HepG2 (cell line): Measurements from ENCODE around the gene ZNF341. TPM values are rescaled to one million over a fixed set of nuclear protein-coding genes. Genes with fewer than 3 reads are reported as not detected.

Experiments used
- DPF2 ChIP-seq: sonication (generic); formaldehyde crosslinking; IDR thresholded peaks from 2 replicates; pipeline ENCODE4 v1.4.0; 2020; ENCODE audit warnings: mild to moderate bottlenecking, low read depth, missing genetic modification reagents, borderline replicate concordance
- KLF15 ChIP-seq: sonication (generic); formaldehyde crosslinking; IDR thresholded peaks from 2 replicates; pipeline ENCODE4 v1.8.1; 2023; ENCODE audit warnings: borderline replicate concordance, mild to moderate bottlenecking, inconsistent platforms, missing genetic modification reagents, mixed read lengths
- LCORL ChIP-seq, 2 experiments: fragments of 450-650 bp in 1 of 2; sonication (generic) in 1 of 2; formaldehyde crosslinking in 1 of 2; IDR thresholded peaks; 2 replicates each; pipeline versions ENCODE4 v1.5.0 to v1.6.1; 2017 to 2020; ENCODE audit warnings: antibody characterized with exemption in 1 of 2, missing genetic modification reagents in 1 of 2
- NFKBIZ ChIP-seq: IDR thresholded peaks from 2 replicates; pipeline ENCODE4 v1.6.1; 2018; ENCODE audit warnings: missing genetic modification reagents, missing compliant biosample characterization
- RFX1 ChIP-seq: fragments of 450-650 bp; IDR thresholded peaks from 2 replicates; pipeline ENCODE4 v1.6.1; 2017
- TSC22D2 ChIP-seq: sonication (generic); formaldehyde crosslinking; IDR thresholded peaks from 2 replicates; pipeline ENCODE4 v1.5.1; 2020; ENCODE audit warnings: missing genetic modification reagents, mild to moderate bottlenecking, borderline replicate concordance
- ZNF230 ChIP-seq: sonication (generic); formaldehyde crosslinking; IDR thresholded peaks from 2 replicates; pipeline ENCODE4 v1.4.0; 2020; ENCODE audit warnings: mild to moderate bottlenecking, missing genetic modification reagents
- ZNF644 ChIP-seq: IDR thresholded peaks from 2 replicates; pipeline ENCODE4 v1.6.1; 2016; ENCODE audit warnings: low read depth
- ZNF75D ChIP-seq: sonication (generic); formaldehyde crosslinking; IDR thresholded peaks from 2 replicates; pipeline ENCODE4 v1.8.1; 2023; ENCODE audit warnings: missing genetic modification reagents, mild to moderate bottlenecking, borderline replicate concordance
- polyA plus RNA-seq, 8 experiments: library from polyadenylated mRNA; depleted of rRNA in 3 of 8; stranded (reverse) in 7 of 8; unstranded in 1 of 8; fragments of >200 nt; fragmentation: Illumina TruSeq in 4 of 8; extraction: Trizol in 4 of 8; gene quantifications; 2 replicates each; pipeline versions ENCODE4 v1.2.1 to v1.2.3, GENCODE V29; 2011 to 2016; ENCODE audit warnings: low read depth in 4 of 8, missing spikeins in 1 of 8, mixed read lengths in 1 of 8; ENCODE audit not compliant: insufficient read depth in 1 of 8
- total RNA-seq, 5 experiments: library from RNA; depleted of rRNA; stranded (reverse); fragments of >200 nt; fragmentation: Illumina TruSeq; extraction: Trizol; gene quantifications; 2 replicates each; pipeline ENCODE4 v1.2.3, GENCODE V29; 2016; ENCODE audit warnings: low read depth in 1 of 5
- TF ChIP-seq, protein P1 (sequence below): fragments of 450-650 bp; IDR thresholded peaks from 2 replicates; pipeline ENCODE4 v1.6.1; 2017
- TF ChIP-seq, protein P2 (sequence below): sonication (generic); formaldehyde crosslinking; IDR thresholded peaks from 2 replicates; pipeline ENCODE4 v1.9.0; 2022; ENCODE audit warnings: low read depth, missing genetic modification reagents
- TF ChIP-seq, protein P3 (sequence below): sonication (generic); formaldehyde crosslinking; conservative IDR thresholded peaks from 2 replicates; pipeline ENCODE4 v1.4.0; 2020; ENCODE audit warnings: mild to moderate bottlenecking, missing genetic modification reagents, moderate library complexity
- TF ChIP-seq, protein P4 (sequence below): sonication (generic); formaldehyde crosslinking; IDR thresholded peaks from 2 replicates; pipeline ENCODE4 v1.4.0; 2020; ENCODE audit warnings: mild to moderate bottlenecking, missing genetic modification reagents, borderline replicate concordance
- TF ChIP-seq, protein P5 (sequence below): sonication (generic); formaldehyde crosslinking; conservative IDR thresholded peaks from 2 replicates; pipeline ENCODE4 v1.5.0; 2020; ENCODE audit warnings: missing genetic modification reagents

Gene ZNF341
- total and polyA plus RNA-seq, 2 of the 13 experiments (the other 11 are each of a cell fraction or from before 2014, with no cell fraction given): 1.1 to 2.2 TPM

DNA sequence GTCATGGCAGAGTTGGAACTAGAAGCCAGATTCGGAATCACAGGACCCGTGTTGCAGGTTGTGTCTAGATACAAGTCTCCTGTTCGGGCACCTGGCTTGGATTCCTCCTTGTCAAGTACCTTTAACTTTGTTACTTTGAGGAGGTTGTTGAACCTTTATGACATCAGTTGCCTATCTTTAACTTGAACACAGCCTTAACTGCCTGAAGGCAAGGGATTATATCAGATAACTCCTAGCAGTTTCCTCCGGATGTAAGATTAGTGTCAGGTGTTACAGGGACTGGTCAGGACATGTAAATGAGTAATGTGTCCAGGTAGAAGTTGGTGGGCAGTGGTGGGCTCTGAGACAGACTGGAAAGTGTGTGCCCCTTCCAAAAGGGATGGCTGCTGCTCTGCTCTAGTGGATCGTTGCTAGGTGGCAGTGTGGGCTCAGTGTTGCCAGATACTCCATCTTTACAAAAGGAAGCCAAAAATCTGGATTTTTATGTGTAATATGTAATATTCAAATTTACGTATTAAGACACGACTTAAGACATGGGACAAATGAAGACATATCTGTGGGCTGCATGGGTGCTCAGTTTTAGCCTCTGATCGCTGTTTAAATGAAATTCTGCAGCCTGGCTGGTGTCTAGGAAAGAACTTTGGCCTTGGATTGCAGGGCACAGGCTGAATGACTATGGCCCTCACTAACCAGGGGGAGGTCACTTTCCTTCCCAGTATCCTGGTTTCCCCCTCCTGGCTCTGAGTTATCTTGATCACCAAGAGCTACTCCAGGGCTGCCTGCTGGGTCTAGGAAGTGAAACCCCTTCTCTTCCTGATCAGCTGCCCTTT lies 106.5 kb downstream of the ZNF341 start (continued):
- peak; percentile 71; the same call in 1 of the 2 replicates for TF ChIP-seq ZNF230 (CRISPR knock-in tag)
- TF ChIP-seq, protein P1, sequence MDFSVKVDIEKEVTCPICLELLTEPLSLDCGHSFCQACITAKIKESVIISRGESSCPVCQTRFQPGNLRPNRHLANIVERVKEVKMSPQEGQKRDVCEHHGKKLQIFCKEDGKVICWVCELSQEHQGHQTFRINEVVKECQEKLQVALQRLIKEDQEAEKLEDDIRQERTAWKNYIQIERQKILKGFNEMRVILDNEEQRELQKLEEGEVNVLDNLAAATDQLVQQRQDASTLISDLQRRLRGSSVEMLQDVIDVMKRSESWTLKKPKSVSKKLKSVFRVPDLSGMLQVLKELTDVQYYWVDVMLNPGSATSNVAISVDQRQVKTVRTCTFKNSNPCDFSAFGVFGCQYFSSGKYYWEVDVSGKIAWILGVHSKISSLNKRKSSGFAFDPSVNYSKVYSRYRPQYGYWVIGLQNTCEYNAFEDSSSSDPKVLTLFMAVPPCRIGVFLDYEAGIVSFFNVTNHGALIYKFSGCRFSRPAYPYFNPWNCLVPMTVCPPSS: no peak
- TF ChIP-seq, protein P2, sequence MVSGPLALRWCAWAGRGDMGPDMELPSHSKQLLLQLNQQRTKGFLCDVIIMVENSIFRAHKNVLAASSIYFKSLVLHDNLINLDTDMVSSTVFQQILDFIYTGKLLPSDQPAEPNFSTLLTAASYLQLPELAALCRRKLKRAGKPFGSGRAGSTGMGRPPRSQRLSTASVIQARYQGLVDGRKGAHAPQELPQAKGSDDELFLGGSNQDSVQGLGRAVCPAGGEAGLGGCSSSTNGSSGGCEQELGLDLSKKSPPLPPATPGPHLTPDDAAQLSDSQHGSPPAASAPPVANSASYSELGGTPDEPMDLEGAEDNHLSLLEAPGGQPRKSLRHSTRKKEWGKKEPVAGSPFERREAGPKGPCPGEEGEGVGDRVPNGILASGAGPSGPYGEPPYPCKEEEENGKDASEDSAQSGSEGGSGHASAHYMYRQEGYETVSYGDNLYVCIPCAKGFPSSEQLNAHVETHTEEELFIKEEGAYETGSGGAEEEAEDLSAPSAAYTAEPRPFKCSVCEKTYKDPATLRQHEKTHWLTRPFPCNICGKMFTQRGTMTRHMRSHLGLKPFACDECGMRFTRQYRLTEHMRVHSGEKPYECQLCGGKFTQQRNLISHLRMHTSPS (CRISPR knock-in tag): no peak; the same call in 1 of the 2 replicates
- TF ChIP-seq LCORL (IDR thresholded peaks at IDR 0.05): no peak
- 0 out of 2 replicates have a peak, but pooled peaks have one; percentile 44 for TF ChIP-seq LCORL (CRISPR knock-in tag; IDR thresholded peaks at IDR 0.05)
- TF ChIP-seq, protein P3, sequence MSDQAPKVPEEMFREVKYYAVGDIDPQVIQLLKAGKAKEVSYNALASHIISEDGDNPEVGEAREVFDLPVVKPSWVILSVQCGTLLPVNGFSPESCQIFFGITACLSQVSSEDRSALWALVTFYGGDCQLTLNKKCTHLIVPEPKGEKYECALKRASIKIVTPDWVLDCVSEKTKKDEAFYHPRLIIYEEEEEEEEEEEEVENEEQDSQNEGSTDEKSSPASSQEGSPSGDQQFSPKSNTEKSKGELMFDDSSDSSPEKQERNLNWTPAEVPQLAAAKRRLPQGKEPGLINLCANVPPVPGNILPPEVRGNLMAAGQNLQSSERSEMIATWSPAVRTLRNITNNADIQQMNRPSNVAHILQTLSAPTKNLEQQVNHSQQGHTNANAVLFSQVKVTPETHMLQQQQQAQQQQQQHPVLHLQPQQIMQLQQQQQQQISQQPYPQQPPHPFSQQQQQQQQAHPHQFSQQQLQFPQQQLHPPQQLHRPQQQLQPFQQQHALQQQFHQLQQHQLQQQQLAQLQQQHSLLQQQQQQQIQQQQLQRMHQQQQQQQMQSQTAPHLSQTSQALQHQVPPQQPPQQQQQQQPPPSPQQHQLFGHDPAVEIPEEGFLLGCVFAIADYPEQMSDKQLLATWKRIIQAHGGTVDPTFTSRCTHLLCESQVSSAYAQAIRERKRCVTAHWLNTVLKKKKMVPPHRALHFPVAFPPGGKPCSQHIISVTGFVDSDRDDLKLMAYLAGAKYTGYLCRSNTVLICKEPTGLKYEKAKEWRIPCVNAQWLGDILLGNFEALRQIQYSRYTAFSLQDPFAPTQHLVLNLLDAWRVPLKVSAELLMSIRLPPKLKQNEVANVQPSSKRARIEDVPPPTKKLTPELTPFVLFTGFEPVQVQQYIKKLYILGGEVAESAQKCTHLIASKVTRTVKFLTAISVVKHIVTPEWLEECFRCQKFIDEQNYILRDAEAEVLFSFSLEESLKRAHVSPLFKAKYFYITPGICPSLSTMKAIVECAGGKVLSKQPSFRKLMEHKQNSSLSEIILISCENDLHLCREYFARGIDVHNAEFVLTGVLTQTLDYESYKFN (CRISPR knock-in tag): 0 out of 2 replicates have a peak, but pooled peaks have one; percentile 35
- no peak for TF ChIP-seq NFKBIZ (CRISPR knock-in tag)
- TF ChIP-seq RFX1: no peak
- no peak for TF ChIP-seq ZNF75D
- TF ChIP-seq TSC22D2 (CRISPR knock-in tag): no peak
- TF ChIP-seq KLF15 (CRISPR knock-in tag): no peak
- TF ChIP-seq, protein P4, sequence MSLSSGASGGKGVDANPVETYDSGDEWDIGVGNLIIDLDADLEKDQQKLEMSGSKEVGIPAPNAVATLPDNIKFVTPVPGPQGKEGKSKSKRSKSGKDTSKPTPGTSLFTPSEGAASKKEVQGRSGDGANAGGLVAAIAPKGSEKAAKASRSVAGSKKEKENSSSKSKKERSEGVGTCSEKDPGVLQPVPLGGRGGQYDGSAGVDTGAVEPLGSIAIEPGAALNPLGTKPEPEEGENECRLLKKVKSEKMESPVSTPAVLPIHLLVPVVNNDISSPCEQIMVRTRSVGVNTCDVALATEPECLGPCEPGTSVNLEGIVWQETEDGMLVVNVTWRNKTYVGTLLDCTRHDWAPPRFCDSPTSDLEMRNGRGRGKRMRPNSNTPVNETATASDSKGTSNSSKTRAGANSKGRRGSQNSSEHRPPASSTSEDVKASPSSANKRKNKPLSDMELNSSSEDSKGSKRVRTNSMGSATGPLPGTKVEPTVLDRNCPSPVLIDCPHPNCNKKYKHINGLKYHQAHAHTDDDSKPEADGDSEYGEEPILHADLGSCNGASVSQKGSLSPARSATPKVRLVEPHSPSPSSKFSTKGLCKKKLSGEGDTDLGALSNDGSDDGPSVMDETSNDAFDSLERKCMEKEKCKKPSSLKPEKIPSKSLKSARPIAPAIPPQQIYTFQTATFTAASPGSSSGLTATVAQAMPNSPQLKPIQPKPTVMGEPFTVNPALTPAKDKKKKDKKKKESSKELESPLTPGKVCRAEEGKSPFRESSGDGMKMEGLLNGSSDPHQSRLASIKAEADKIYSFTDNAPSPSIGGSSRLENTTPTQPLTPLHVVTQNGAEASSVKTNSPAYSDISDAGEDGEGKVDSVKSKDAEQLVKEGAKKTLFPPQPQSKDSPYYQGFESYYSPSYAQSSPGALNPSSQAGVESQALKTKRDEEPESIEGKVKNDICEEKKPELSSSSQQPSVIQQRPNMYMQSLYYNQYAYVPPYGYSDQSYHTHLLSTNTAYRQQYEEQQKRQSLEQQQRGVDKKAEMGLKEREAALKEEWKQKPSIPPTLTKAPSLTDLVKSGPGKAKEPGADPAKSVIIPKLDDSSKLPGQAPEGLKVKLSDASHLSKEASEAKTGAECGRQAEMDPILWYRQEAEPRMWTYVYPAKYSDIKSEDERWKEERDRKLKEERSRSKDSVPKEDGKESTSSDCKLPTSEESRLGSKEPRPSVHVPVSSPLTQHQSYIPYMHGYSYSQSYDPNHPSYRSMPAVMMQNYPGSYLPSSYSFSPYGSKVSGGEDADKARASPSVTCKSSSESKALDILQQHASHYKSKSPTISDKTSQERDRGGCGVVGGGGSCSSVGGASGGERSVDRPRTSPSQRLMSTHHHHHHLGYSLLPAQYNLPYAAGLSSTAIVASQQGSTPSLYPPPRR: 0 out of 2 replicates have a peak, but pooled peaks have one; percentile 24
- TF ChIP-seq DPF2: peak; percentile 29; the same call in 1 of the 2 replicates
- TF ChIP-seq ZNF644 (CRISPR knock-in tag): no peak
- TF ChIP-seq, protein P5, sequence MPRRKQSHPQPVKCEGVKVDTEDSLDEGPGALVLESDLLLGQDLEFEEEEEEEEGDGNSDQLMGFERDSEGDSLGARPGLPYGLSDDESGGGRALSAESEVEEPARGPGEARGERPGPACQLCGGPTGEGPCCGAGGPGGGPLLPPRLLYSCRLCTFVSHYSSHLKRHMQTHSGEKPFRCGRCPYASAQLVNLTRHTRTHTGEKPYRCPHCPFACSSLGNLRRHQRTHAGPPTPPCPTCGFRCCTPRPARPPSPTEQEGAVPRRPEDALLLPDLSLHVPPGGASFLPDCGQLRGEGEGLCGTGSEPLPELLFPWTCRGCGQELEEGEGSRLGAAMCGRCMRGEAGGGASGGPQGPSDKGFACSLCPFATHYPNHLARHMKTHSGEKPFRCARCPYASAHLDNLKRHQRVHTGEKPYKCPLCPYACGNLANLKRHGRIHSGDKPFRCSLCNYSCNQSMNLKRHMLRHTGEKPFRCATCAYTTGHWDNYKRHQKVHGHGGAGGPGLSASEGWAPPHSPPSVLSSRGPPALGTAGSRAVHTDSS (CRISPR knock-in tag): no peak
